NCI-H1092 treated with DMSO at 0.1 percent for 48 hours (cell line): ENCODE measurements around the gene EHBP1.

Experiments
- DNase-seq: peaks from one replicate; lab custom pipeline; 2025; lab: John Stamatoyannopoulos, UW

EHBP1 gene

DNA sequence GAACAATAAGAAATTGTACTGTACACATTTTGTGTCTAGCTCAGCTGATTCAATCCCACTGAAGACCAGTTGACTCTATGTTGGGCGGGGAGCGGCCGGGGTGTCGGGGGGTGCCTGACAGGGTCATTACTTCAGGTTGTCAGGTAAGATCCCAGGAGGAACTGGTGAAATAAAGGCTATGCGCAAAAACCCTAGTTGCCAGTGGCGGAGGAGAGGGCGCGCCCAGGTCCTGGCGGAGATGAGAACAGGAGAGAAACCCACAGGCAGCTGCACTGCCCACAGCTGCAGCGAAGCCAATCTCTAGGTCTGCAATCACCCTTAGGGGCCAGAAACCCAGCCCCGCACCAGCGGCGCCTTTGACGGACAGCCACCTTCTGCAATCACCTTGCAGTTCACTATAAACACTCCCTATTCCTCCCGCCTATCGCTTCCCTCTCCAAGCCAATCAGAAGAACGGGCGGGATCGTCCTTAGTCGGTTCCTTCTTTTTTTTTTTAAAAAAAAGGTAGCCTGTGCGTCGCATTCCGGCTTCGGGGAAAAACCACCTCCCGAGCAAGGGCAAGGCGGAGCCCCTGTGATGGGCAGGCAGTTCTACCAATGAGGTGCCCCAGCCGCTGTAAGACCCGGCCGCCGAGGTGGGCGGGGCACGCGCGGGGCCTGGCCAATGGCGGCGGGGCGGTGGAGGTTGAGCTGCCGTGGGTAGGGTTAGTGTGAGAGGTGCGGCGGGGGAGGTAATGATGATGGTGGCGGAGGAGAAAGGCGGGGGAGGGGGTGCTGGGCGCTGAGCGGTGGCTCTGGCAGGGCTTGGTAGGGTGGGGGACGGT lies at the start of gene EHBP1:
TSS of gene EHBP1 (plus strand) at position 707 of the 823 bp plus-strand sequence. CDS start 1,479 bp downstream, outside the sequence.
- DNase-seq, result peak; percentile 98

DNA sequence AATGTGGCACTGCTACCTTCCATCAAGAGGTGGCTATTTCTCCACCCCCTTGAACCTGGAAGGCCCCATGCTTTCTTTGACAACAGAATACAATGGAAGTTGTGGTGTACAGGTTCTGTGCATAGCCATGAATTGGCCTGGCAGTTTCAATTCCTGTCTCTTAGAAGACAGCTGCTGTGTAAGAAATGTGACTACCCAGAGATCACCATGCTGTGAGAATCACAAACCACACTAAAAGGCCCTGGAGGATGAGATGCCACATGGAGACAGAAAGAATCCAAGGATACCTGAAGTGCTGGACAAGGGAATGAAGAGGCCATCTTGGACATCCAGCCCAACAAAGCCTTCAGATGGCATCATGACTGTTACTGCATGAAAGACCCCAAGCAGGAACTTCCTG lies 47.7 kb upstream of the EHBP1 start:
- no peak for DNase-seq

DNA sequence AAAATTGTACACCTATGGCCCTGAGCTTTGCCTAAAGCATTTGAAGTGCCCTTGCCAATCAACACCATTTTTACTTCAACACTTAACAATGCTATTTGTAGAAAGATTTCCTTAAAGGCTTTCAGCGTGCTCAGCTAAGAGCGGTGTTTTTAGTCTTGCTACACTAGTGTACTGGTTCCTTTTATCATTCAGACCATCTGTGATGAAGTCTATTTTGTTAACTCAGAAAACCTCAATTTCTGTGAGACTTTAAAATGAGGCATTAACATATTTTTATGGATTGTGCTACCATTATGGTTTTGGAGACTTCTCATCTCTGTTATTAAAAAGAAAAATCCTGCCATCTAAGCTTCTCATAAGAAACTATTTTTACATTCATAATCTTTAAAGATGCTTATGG lies 46.6 kb upstream of the EHBP1 start:
- DNase-seq, result no peak

DNA sequence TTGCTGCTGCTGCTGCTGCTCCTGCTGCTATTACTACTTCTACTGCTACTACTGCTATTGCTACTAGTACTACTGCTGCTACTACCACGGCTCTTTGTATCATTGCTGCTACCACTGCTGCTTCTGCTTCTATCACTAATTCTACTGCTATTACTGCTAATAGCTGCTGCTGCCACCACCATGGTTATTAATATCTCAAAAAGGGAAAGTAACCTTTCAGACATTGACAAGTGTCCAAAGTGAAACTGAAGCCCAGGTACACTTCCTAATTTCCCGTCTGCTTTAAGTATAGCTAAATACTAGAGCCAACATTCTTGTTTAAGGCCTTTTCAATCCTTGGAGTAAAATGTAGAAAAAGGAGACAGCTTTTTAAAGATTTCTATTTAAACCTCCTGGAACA lies 45.4 kb upstream of the EHBP1 start:
- no peak for DNase-seq

DNA sequence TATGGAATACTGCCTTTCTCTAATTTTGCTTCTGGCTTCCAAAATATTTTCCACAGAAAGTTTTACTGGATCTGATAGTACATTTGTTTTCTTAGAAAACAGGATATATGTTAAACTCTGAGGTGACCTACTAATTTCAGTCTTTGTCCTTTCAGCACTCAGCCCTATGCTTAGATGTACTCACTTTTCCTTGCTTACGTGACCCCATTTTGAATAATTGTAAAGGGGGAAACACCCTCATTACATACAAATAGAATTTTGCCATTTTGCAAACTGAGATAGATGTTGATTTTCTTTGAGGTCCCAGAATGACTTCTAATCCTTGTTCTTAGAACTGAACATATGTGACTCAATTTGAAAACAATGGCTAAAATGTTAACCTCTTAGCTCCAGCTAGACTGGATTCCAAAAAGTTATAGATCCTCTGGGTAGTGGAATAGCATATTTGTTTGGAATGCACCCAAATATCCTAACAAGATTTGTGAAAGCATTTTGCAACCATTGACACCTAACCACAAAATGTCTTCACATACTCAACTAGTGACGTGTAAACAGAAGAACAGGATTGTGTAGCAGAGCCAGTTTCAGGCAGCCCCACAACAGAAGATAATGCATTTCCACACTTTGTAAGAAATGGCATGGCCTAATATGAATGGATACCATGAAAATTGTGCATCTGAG lies 44.8 kb upstream of the EHBP1 start:
- DNase-seq, result no peak

DNA sequence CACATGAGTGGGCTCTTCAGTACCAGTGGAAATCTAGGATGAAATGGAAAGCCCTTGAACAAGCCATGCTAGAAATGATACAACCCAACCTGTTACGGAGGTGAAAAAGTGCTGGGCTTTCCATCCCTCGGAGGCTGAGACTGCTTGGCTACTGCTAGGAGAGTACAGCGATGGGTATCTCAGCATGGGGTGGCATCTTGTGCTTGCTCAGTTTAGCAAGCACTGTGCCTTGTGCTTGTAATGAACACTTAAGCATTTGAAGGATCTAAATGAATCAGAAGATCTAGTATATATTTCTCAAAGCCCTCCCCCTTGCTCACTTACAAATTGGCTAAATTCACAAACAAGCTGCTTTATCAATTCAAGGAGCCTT lies 44.3 kb upstream of the EHBP1 start:
- DNase-seq, result no peak

DNA sequence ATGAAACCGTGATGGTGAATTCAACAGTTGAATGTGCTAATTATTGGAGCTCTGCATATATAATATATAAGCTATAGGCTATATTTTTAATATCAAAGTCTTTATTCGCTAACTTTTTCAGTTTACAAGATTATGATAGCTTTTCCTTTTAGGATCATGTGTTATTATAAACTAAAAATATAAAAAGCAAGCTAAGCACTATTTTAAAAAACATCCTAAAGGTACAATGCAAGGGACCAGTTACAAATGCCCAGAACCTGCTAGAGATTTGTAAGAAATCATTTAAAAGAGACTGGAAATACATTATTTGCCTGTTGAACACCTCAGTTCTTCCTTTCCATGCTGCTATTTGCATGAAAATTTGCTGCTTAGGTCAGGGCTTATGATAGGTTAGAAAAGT lies 43.4 kb upstream of the EHBP1 start:
- no peak for DNase-seq

DNA sequence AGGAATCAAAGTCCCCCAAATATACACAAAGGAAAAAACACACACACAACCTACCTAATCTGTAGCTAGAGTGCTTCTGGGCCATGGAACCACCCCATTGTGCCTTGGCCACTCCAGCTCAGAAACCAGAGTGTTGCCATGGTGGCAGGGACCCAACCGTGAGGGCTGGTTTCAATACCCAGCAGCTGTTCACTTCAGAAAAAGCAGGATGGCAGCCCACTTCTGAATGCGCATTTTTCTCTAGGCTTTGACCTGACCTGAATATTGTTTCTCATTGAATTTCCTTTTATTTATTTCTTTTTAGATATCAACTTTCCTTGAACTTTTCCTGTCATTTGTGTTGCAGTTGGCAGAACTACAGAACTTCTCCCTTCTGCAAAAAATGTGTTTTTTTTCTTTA lies 43.0 kb upstream of the EHBP1 start:
- DNase-seq, result peak; percentile 20

DNA sequence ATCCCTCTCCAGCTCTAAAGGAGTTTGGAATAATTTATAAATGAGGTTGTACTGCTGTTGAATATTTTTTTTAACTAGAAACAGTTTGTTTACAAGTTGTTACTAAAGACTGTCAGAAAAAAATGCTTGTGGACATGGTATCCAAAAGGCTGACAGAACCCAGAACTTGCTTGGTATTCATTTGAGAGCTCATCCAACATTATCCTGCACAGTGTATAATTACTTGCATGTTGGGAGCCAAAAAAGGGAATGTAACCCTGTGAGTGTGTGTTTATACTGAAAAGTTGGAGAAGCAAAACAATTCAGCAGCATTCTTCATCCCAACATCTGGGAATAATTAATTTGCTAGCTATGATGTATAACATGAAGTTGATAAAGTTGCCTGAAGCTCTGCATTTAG lies 42.1 kb upstream of the EHBP1 start:
- DNase-seq, result no peak

DNA sequence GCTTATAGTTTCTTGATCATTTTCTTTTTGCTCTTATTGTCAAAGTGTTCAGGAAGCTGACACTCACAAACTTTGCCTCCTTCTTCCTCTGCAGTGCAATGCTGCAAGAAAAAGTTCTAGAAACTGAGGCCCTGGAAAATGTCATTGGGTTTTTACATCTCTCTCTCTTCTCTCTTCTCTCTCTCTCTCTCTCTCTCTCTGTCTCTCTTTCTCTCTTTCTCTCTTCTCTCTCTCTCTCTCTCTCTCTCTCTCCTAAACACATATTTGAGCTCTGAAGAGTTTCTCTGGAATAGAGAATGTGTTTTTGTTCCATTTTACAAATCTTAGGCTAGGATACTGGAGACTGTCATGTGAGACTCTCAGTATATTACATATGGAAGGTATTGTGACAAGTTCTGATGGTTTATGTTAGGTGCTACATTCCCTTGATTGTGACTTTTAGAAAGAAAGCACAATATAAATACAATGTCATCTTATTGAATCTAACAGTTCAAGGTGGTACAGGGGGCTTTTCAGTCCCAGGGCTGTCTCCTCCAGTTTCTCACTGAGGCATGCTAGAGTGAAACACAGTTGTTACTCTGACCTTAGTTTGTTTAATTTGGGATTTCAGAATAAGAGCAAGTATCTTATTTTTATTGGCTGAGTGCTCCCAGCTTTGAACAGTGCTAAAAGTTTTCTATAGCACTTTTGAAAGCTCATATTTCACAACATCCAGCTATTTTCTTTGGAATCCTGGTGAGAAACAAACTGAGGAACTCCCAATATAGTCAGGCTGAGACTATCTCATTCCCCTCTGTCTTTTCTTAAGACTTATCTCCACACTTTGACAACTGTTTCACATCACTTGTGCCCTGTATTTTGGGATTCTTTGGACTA lies 41.4 kb upstream of the EHBP1 start:
- no peak for DNase-seq

DNA sequence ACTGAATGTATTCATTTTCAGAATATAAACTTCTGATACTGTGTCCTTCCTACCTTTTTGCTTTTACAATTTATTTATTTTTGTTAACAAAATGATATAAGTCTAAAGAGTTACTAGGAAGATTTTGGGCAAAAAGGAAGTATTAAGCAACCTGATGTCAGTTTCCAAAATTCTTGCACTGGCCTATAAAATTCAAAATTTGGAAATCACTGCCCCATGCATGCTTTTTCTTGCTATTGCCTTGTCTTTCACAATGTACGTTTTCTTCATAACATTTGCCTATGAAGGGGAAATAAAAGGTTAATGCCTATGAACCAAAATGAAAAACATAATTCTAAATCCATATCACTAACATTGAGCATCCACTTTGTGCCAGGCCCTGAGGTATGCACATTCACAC lies 40.1 kb upstream of the EHBP1 start:
- DNase-seq, result no peak

DNA sequence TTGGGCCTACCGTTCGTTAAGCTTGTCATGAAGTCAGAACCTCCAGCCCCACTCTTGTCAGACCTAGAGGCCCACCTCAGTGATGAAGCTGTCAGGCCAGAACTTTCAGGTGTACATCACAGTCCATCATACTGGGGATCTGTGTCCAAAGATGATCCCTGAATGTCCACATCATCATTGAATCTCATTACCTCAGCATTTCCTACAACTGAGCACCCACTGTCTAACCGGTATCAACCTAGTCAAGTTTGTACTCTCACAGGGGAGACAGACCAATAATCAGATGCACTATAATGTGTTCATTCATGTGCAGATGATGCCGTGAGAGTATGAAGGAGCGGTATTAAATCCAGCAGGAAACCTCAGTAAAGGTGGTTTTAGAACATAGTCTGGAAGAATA lies 36.3 kb upstream of the EHBP1 start:
- no peak for DNase-seq

DNA sequence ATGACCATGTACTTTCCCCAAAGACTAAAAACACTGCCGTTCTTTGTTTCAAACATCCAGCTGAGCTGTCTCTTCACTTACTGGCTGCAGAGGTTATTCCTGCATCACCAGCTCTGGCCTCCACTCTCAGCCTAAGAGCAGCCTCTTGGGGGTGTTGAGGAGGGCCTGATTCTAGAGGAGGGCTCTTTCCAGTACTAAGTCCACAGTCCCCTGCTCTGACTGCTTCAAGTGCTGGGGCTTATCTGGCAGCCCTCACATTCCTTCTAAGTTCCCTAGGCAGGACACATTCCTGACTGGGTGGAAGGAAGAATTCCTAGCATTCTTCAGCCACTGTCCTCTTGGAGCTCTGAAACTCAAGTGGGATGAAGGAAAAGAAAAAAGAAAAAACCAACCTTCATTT lies 32.9 kb upstream of the EHBP1 start:
- no peak for DNase-seq

DNA sequence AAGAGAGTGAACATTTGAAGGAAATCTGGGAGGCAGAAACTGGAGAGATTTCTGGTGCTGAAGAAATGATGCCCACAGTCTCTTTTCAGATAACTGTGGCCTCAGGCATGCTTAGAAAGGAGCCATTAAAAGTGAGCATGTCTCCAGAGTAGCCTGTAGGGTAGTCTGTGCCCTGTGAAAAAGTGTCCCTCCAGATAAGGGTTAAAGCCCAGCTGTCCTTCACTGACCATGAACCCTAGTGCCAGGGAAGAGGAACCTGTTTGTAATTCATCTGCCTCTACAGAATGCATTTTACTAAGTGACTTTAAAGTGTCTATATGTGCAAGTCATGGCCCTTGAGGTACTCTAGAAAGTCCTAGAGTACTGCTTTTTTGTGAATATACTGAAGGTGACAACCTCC lies 30.5 kb upstream of the EHBP1 start:
- no peak for DNase-seq

DNA sequence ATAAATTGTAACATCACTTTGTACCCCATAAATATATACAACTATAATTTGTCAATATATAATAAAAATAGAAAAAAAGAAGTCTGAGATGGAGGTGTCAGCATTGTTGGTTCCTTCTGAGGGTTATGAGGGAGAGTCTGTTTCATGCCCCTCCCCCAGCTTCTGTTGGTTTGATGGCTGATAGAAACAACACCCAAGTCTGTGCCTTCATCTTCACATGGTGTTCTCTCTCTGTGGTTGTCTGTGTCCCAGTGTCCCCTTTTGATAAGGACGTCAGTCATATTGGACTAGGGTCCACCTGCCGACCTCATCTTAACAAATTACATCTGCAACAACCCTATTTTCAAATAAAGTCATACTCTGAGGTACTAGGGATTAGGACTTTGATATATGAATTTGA lies 20.3 kb upstream of the EHBP1 start:
- DNase-seq, result no peak

DNA sequence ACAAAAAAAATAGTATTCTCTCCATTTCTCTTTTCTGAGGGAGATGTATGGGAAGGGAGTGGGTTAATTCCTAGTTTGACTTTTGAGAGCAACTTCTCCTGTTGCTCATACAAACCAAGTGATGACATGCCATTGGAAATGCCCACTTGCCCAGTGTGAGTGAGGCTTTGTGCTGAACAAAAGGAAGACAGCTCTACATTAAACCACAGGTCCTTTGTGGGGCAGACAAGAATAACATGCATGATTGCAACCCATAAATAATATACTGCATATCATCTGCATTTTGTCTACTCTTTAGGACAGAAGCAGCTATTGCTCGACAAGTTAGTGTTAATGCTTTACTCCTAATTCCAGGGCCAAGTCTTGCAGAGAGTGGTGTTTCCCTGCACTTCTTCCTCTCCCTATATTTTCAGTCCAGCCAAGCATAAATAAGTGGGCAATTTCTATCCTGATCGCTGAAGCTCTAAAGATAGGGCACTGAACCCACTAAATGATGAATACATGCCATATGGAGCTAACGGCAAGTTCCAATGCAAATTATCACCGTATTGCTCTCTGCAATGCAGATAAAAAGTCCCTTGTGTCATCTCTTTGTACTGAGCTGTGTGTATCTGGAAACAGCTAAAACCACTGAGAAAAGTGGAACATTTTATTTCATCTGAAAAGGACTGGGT lies 19.4 kb upstream of the EHBP1 start:
- DNase-seq, result no peak

DNA sequence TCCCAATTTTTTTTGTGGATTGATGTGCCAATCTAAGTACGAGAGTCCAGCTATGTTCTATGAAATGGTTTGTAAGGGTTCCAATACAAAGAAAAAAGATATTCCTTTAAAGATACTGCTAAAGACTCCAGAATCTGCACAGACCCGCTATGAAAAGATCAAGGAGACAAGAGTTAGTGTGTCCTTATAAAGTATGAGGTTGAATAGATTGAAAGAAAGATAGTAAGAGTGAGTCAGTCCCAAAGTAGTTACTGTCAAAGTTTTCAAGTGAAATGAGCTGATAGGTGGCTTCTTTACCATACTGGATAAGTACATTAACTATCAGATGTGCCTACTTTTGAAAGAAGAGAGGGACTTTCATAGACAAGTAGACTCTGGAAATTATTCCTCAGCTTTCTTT lies 17.9 kb upstream of the EHBP1 start:
- DNase-seq, result no peak

DNA sequence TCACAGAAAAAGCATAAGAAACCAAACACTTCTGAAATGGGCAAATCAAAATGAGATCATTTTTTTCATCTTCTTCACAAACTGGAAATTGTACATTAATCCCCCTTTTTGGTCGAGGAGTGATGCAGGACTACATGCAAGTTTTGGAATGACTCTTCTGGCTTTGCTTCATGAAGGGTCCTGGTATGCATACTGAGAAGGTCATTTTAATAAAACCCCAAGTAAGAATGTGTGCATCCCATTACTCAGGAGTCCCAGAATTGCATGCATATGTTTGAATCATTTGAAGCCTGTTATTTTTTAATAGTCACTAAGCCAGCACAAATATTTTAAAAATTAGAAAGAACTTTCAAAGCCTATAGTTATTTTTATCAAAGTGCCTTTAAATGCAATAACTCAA lies 16.7 kb upstream of the EHBP1 start:
- DNase-seq, result no peak

DNA sequence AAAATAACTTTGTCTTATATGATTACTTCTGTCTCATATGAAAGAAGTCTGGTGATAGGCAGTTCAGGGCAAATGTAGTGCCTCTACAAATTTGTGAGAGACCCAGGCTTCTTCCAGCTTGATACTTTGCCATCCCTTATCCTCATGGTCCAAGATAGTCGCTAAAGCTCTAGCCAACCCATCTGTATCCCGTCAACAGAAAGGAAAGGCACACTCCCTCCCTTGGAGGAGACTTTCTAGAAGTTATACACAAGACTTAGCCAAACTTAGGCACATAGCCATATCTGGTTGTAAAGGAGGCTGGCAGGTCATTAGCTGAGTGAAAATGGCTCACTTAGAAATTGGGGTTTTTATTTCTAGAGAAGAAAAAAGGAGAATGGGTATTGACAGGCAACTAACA lies 14.3 kb upstream of the EHBP1 start:
- DNase-seq, result no peak

DNA sequence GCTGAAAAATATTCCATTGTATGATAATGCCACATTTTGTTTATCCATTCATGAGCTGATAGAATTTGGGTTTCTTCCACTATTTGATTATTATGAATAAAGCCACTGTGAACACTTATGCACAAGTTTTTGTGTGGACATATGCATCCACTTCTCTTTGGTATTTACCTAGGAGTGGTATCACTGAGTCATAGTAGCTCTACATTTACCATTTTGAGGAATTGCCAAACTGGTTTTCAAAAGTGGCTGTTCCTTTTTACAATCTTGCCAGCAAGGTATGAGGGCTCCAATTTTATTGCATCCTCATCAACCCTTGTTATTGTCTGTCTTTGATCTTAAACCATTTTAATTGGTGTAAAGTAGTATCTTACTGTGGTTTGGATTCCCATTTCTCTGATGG lies 13.3 kb upstream of the EHBP1 start:
- no peak for DNase-seq

DNA sequence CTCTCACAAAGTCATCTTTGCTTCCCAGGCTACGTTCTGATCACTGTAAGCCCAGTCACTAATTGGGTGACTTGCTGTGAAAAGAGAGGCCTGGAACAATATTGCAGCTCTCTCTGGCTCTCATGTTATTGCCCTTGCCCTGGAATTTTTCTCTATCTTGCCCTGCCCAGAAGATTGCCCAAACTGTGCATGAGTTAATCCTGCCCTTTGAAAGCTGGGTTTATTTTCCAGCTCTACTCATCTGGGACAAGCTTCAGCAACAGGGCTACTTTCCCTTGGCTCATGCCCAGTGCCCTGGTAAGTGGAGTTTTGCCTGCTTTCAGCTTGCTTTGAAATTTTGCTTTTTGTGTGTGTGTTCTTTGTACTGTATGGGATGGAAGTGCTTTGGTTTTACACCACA lies 6.9 kb upstream of the EHBP1 start:
- no peak for DNase-seq

DNA sequence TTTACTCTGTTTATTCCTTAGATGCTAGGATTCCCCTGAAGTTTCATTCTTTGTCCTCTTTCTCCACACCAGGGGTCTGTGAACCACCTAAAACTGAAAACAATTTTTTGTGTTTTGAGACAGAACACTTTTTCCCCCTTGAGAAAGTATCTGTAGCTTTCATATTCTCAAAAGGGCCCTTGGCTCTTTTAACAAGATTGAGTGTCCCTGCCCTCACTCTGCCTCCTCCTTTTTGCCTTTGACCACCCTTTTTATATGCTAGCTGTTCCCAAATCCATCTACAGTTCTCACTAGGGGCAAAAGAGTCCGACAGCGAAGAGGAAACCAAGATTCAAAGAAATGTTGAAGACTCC lies 883 bp upstream of the EHBP1 start:
- peak; percentile 45 for DNase-seq
